Measurements from ENCODE around the gene GPS1. TPM values are rescaled to one million over a fixed set of nuclear protein-coding genes. Genes with fewer than 3 reads are reported as not detected.

GPS1 gene
- total and polyA plus RNA-seq, 9 of the 15 experiments (the other 6 are each of a cell fraction or from before 2014, with no cell fraction given) = 3.1 to 167 (median 69.9) TPM

DNA sequence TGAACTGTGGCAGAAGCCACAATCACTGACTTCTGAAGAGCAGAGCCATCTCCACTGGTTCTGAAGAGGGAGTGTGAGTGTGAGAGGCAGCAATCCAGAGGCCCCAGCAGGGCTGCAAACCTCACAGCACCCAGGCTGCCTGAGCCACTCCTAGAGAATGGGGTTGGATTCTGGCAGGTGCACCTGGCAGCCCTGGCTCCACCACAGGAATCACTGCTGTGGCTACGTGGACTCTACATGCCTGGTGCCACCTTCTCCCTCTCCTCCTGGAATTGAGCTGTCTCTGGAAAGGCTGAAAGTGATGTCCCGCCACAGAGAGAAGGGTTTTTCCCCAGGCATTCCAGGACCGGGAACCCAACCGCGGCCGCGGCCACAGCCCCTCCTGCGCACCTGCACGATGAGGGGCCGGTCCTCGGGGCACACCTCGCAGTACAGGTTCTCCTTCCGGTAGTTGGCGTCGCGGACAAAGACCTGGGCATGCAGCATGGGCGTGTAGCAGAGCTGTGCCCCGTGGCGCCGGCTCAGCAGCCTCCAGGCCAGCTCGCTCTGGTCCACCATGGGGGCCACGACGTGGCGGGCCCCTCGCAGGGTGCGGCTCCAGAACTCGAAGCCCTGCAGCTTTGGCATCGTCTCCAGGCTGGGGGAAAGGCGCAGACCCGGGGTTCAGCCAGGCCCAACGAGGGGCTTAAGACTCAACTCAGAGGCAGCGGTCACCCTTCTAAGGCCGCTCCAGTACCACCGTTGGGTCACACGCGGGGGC lies 12.9 kb downstream of the GPS1 start (continued):
- TF ChIP-seq PYGO2 (tag; IDR thresholded peaks at IDR 0.05) = no peak
- TF ChIP-seq, protein P1, sequence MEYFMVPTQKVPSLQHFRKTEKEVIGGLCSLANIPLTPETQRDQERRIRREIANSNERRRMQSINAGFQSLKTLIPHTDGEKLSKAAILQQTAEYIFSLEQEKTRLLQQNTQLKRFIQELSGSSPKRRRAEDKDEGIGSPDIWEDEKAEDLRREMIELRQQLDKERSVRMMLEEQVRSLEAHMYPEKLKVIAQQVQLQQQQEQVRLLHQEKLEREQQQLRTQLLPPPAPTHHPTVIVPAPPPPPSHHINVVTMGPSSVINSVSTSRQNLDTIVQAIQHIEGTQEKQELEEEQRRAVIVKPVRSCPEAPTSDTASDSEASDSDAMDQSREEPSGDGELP (CRISPR knock-in tag; IDR thresholded peaks at IDR 0.05; ENCODE audit: borderline replicate concordance) = 0 out of 2 replicates have a peak, but pooled peaks have one; percentile 12
- no peak for TF ChIP-seq ARHGAP35 (IDR thresholded peaks at IDR 0.05; ENCODE audit: partially characterized antibody)
- TF ChIP-seq ZC3H4 (CRISPR knock-in tag; IDR thresholded peaks at IDR 0.05; ENCODE audit: borderline replicate concordance) = peak; percentile 10; the same call in 1 of the 2 replicates

DNA sequence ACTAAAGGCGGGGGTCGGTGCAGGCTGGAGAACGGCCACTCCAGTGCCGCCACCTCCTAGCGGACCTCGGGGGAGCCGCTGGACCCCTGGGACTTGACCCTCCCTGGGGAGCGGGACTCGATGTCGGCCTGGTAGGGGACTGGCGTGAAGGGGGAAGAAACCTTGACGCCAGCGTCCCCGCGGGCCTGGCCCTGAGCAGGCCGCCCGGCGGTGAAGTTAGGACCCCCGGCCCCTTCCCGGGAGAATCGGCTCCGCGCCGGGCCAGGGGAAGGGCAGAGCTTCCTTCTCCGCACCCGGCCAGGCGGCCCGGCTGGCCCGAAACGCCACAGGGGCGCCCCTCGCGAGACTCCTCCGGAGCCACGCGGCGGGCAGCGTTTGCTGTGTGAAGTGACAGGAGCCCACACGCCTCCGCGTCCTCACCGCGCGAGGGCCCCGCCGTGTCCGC lies 13.5 kb downstream of the GPS1 start:
- H3K79me2 ChIP-seq (ENCODE audit: control insufficient read depth, insufficient read depth, low read length) = peaks cover 28% of the 10 kb centered on the region
- intact Hi-C loops (cut with micrococcal nuclease) (no loop called here), in situ Hi-C loops (cut with MboI) (no loop called here)
- H2AFZ ChIP-seq (ENCODE audit: low read depth, low read length) = peak overlapping the region; percentile 31; the same call in 1 of the 2 replicates
- H3K9me3 ChIP-seq (replicated peaks; ENCODE audit: control insufficient read depth, insufficient read depth, low read depth, low read length) = no peaks in the 10 kb centered on the region
- ATAC-seq = peak; percentile 48
- H4K20me1 ChIP-seq (replicated peaks; ENCODE audit: control insufficient read depth, insufficient read depth, low read length) = no peaks in the 10 kb centered on the region
- H3K36me3 ChIP-seq (ENCODE audit: control insufficient read depth, insufficient read depth, low read length) = peaks cover 42% of the 10 kb centered on the region; the same call in 2 of the 3 replicates
- ChIA-PET POLR2A (interaction anchor here (0.6 to 3.9 kb wide), 5 partner anchors 12 to 232 kb away, joined by 3 to 24 read pairs (median 4); partner anchors contain the start of gene FASN), CTCF (ENCODE audit: low intra/inter-chr PET ratio) (no interaction called here)
- 0% methylated on average over 38 of the region's 47 CpGs for WGBS (ENCODE audit: insufficient coverage, low coverage, missing lambda C conversion rate)
- no peaks in the 10 kb centered on the region for H3K9me1 ChIP-seq (ENCODE audit: control insufficient read depth, insufficient read depth, low read length)
- peak overlapping the region; percentile 98 to 100 for H3K9ac ChIP-seq (ENCODE audit: insufficient read depth in 1 of 2, low read depth in 2 of 2, low read length in 2 of 2)
- no peak for FAIRE-seq
- peaks cover 3 to 58% of the 10 kb centered on the region in 2 experiments; a peak in 3 of 5 replicates for H3K4me1 ChIP-seq (replicated peaks in 1 of 2; ENCODE audit: control insufficient read depth in 2 of 2, insufficient read depth in 2 of 2, low read length in 2 of 2)
- H3K27ac ChIP-seq (ENCODE audit: extremely low read depth, low read depth, low read length) = peak overlapping the region; percentile 79
- BruUV-seq (replicated peaks) = no TSS peak
- H3K27me3 ChIP-seq (ENCODE audit: control insufficient read depth in 2 of 2, insufficient read depth in 2 of 2, low read length in 2 of 2) = no peaks in the 10 kb centered on the region
- DNase-seq (ENCODE audit: extremely low read depth in 1 of 4, low spot score in 3 of 4) = no peak
- peak overlapping the region; percentile 91 for H3K4me2 ChIP-seq (ENCODE audit: insufficient read depth, low read length)
- peak overlapping the region; percentile 99 for H3K4me3 ChIP-seq
- TF ChIP-seq OTX1 (CRISPR knock-in tag; IDR thresholded peaks at IDR 0.05) (no peak), SPI1 (IDR thresholded peaks at IDR 0.05; ENCODE audit: borderline replicate concordance, low read depth, low read length) (no peak), HLTF (IDR thresholded peaks at IDR 0.05) (no peak), NFIX (CRISPR knock-in tag; IDR thresholded peaks at IDR 0.05; ENCODE audit: low read depth) (no peak), HNRNPH1 (optimal IDR thresholded peaks at IDR 0.05; ENCODE audit: low read depth, low read length) (no peak), TRIM28 (IDR thresholded peaks at IDR 0.05) (no peak), CCAR2 (IDR thresholded peaks at IDR 0.05; ENCODE audit: low read depth, low read length) (no peak), ATF1 (CRISPR knock-in tag; IDR thresholded peaks at IDR 0.05) (no peak), ATF1 (tag; IDR thresholded peaks at IDR 0.05) (no peak), SAFB2 (IDR thresholded peaks at IDR 0.05; ENCODE audit: borderline replicate concordance, low read depth, low read length, severe bottlenecking) (no peak), ELF1 (tag; IDR thresholded peaks at IDR 0.05) (no peak), ZNF175 (CRISPR knock-in tag; IDR thresholded peaks at IDR 0.05; ENCODE audit: low read depth) (no peak), CC2D1A (IDR thresholded peaks at IDR 0.05) (no peak), CHD2 (IDR thresholded peaks at IDR 0.05; ENCODE audit: low read depth, low read length) (peak; percentile 82), CEBPG (CRISPR knock-in tag; IDR thresholded peaks at IDR 0.05) (no peak), CEBPG (tag; conservative IDR thresholded peaks at IDR 0.05 in 1 of 2, IDR thresholded peaks at IDR 0.05 in 1 of 2) (no peak), TGIF2 (CRISPR knock-in tag; IDR thresholded peaks at IDR 0.05) (0 out of 2 replicates have a peak, but pooled peaks have one; percentile 27)
- TF ChIP-seq, protein P2, sequence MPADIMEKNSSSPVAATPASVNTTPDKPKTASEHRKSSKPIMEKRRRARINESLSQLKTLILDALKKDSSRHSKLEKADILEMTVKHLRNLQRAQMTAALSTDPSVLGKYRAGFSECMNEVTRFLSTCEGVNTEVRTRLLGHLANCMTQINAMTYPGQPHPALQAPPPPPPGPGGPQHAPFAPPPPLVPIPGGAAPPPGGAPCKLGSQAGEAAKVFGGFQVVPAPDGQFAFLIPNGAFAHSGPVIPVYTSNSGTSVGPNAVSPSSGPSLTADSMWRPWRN (IDR thresholded peaks at IDR 0.05; ENCODE audit: low read depth) = no peak

Data from K562 (cell line).